GM18861 (cell line): ENCODE results near the gene DIPK2A.
A peak's percentile ranks its signal among the peaks of the same experiment; 100 is the strongest.

Experiments
- ATAC-seq: cut with Tn5 transposase; IDR thresholded peaks from one replicate; pipeline ENCODE4 v1.9.1; 2021; ENCODE audit not compliant: unreplicated experiment

The DIPK2A gene

GRCh38 chr3:143971359-143972154, at the start of gene DIPK2A:
DIPK2A (plus strand) TSS chr3:143971823; CDS start chr3:143972333, 510 bp downstream.
- ATAC-seq, result peak; percentile 38

GRCh38 chr3:143924522-143925285, 46.9 kb upstream of the DIPK2A start:
- peak; percentile 65 for ATAC-seq

GRCh38 chr3:143928056-143928455, 43.6 kb upstream of the DIPK2A start:
- ATAC-seq, result no peak

- ATAC-seq, result no peak
These were observed 42.9 kb upstream of the DIPK2A start for GRCh38 chr3:143928541-143929255.

- no peak for ATAC-seq
These were observed 36.8 kb upstream of the DIPK2A start for GRCh38 chr3:143934791-143935190.

GRCh38 chr3:143935678-143936077, 35.9 kb upstream of the DIPK2A start:
- no peak for ATAC-seq

GRCh38 chr3:143950810-143951209, 20.8 kb upstream of the DIPK2A start:
- ATAC-seq, result no peak

GRCh38 chr3:143951351-143951971, 20.2 kb upstream of the DIPK2A start:
- peak; percentile 78 for ATAC-seq

GRCh38 chr3:143952569-143953072, 19.0 kb upstream of the DIPK2A start:
- no peak for ATAC-seq

DNA sequence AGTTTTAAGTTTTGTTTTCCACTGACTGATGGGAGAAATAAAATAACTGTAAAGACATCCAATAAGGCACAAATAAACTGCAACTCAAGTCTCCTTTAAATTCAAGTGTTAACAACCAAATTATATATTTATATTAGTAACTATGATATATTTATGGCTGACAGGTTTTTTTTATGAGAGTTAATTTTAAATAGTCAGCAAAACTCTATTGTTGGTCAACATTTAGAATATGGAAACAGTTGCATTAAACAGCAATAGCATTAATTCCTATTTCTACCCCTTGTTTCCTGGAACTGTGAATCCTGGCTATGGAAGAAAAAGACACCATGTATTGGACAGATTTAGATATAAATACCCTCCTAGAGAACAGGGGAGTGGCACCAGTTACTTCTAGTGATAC, 16.5 kb upstream of the DIPK2A start:
- ATAC-seq, result no peak

- ATAC-seq, result no peak
These were observed 14.8 kb upstream of the DIPK2A start for GRCh38 chr3:143956838-143957237.

GRCh38 chr3:143957453-143957852, 14.2 kb upstream of the DIPK2A start:
- no peak for ATAC-seq

GRCh38 chr3:143958966-143959365, 12.7 kb upstream of the DIPK2A start:
- ATAC-seq, result no peak

DNA sequence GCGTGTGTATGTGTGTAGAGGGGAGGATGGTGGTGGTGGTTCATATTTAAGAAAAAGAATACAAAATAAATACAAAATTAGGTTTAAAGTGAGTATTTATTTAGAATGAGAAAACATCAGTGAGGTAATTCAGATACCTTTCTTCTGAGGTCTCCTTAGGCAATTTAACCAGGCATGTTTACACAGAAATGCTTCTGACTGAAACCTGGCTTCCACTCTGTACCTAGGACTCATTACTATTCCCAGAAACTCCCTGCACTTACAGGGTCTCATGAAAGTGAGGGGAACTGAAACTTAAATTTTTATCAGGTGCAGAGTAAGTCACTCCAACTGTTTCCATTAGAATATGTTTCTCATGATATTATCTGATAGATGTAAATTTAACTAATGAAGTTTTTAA, 10.3 kb upstream of the DIPK2A start:
- no peak for ATAC-seq

- ATAC-seq, result no peak
These were observed 7.7 kb upstream of the DIPK2A start for GRCh38 chr3:143963946-143964345.

- peak; percentile 21 for ATAC-seq
These were observed 757 bp upstream of the DIPK2A start for GRCh38 chr3:143970773-143971358.

GRCh38 chr3:143972155-143972504, 507 bp downstream of the DIPK2A start:
- ATAC-seq, result no peak

DNA sequence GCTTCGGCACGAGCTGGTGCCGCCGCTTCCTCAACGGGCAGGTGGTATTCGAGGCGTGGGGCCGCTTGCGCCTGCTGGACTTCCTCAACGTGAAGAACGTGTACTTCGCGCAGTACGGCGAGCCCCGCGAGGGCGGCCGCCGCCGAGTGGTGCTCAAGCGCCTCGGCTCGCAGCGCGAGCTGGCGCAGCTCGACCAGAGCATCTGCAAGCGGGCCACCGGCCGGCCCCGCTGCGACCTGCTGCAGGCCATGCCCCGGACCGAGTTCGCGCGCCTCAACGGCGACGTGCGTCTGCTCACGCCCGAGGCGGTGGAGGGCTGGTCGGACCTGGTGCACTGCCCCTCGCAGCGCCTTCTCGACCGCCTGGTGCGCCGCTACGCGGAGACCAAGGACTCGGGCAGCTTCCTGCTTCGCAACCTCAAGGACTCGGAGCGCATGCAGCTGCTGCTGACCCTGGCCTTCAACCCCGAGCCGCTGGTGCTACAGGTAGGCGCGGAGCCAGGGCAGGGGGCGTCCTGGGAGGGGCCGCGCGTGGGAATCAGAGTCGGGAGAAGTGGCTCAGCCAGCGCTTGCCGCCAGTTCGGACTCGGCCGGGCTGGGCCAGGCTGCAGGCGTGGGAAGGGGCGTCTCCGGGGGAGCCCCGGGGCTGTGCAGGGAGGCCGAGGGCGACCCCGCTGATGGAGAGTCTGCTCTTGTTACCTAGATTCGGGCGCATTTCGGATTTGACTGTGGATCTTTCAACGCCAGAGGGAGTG, 1.1 kb downstream of the DIPK2A start:
- ATAC-seq, result peak; percentile 25

DNA sequence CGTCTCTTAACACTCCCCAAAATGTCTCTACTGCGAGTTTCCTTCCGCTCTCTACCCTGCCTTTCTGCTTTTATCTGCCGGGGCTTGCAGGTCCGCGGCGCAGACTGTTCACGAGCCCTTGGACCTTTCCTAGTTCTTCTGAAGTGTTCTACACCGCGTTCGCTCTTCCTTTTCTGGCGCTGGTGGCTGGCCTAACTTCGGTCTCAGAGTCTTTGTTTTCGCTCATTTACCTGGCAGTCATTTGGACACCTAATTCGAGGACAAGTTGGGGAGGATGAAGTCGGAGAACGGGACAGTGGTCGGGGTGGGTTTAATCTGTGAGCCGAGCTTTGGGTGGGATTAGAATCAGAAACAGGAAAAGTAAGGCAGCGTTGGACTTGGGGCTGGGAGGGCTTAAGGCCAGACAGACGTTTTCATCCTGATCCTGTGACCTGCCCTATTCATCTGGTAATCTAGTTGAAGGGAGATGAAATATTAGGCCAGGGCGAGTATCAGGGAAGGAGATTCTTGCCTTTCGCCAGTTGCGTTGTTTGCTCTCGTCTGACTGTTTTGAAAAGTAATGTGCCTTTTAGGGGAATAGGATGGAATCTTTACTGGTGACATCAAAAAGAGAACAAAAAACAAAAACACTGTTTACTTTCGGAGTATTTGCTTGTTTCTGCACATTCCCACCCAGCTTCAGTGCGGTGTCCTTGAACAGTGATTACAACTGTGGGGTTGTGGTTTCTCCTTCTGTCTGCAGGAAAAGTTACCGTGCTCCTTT, 1.8 kb downstream of the DIPK2A start:
- peak; percentile 30 for ATAC-seq
